Measurements from ENCODE around the gene DDAH1. TPM values are rescaled to one million over a fixed set of nuclear protein-coding genes. Genes with fewer than 3 reads are reported as not detected.
A peak's percentile ranks its signal among the peaks of the same experiment; 100 is the strongest.

DDAH1 gene
- total RNA-seq, 4 donors from 2014 or later: 8.4 to 72.8 (median 27.3) TPM

GRCh38 chr1:85411567-85412305, 53.2 kb downstream of the DDAH1 start:
- WGBS, 2 donors (ENCODE audit: low coverage in 1 of 2): 89 to 91% methylated on average over 3 to 5 of the region's 5 CpGs
- ATAC-seq: no peak
- peaks cover 0 to 14% (median 5%) of the 10 kb centered on the region in 3 donors for H3K4me1 ChIP-seq
- no peaks in the 10 kb centered on the region for H3K27me3 ChIP-seq
- H3K4me3 ChIP-seq: no peak overlapping the region
- H3K27ac ChIP-seq: no peak overlapping the region
- no peaks in the 10 kb centered on the region for H3K9me3 ChIP-seq
- no peaks in the 10 kb centered on the region for H3K36me3 ChIP-seq
- TF ChIP-seq EP300 (IDR thresholded peaks at IDR 0.05) (no peak), CTCF (IDR thresholded peaks at IDR 0.05) (no peak), POLR2A (IDR thresholded peaks at IDR 0.05) (no peak), POLR2AphosphoS5 (IDR thresholded peaks at IDR 0.05) (no peak)

GRCh38 chr1:85409516-85409915, 55.4 kb downstream of the DDAH1 start:
- WGBS, 2 donors (ENCODE audit: low coverage in 1 of 2): 97 to 98% methylated on average over 3 of the region's 3 CpGs
- TF ChIP-seq POLR2AphosphoS5 (IDR thresholded peaks at IDR 0.05): no peak
- TF ChIP-seq POLR2A (IDR thresholded peaks at IDR 0.05): no peak
- no peak for TF ChIP-seq CTCF (IDR thresholded peaks at IDR 0.05)
- TF ChIP-seq EP300 (IDR thresholded peaks at IDR 0.05): no peak
- H3K9me3 ChIP-seq: no peaks in the 10 kb centered on the region
- H3K27me3 ChIP-seq: no peaks in the 10 kb centered on the region
- no peak overlapping the region for H3K4me3 ChIP-seq
- peaks cover 3 to 26% (median 5%) of the 10 kb centered on the region in 3 donors for H3K4me1 ChIP-seq
- no peaks in the 10 kb centered on the region for H3K36me3 ChIP-seq
- no peak for ATAC-seq
- no peak overlapping the region for H3K27ac ChIP-seq

- H3K9me3 ChIP-seq: no peaks in the 10 kb centered on the region
- WGBS, 2 donors (ENCODE audit: low coverage in 1 of 2): 23 to 55% methylated on average over 4 to 5 of the region's 5 CpGs
- TF ChIP-seq POLR2A (IDR thresholded peaks at IDR 0.05) (no peak), CTCF (IDR thresholded peaks at IDR 0.05) (no peak), EP300 (IDR thresholded peaks at IDR 0.05) (no peak), POLR2AphosphoS5 (IDR thresholded peaks at IDR 0.05) (no peak)
- H3K36me3 ChIP-seq: no peaks in the 10 kb centered on the region
- ATAC-seq: no peak
- no peak overlapping the region for H3K4me3 ChIP-seq
- H3K4me1 ChIP-seq: peaks cover 3 to 26% (median 5%) of the 10 kb centered on the region in 3 donors
- peak overlapping the region; percentile 23 to 58 (median 28) for H3K27ac ChIP-seq
- H3K27me3 ChIP-seq: no peaks in the 10 kb centered on the region
These were observed 57.1 kb downstream of the DDAH1 start for GRCh38 chr1:85407746-85408377.

GRCh38 chr1:85406887-85407533, 57.9 kb downstream of the DDAH1 start:
- Histone ChIP-seq H3K27me3 (no peaks in the 10 kb centered on the region), H3K27ac (peak overlapping the region; percentile 24 to 58 (median 44)), H3K4me1 (peaks cover 3 to 26% (median 5%) of the 10 kb centered on the region in 3 donors), H3K9me3 (no peaks in the 10 kb centered on the region), H3K36me3 (no peaks in the 10 kb centered on the region), H3K4me3 (no peak overlapping the region)
- 0 to 17% methylated on average over 3 of the region's 3 CpGs for WGBS, 2 donors (ENCODE audit: low coverage in 1 of 2)
- TF ChIP-seq POLR2AphosphoS5 (IDR thresholded peaks at IDR 0.05): peak; percentile 84
- no peak for TF ChIP-seq POLR2A (IDR thresholded peaks at IDR 0.05)
- peak; percentile 78 for ATAC-seq

- H3K4me1 ChIP-seq: peaks cover 3 to 26% (median 5%) of the 10 kb centered on the region in 3 donors
- 78 to 81% methylated on average over 1 of the region's 1 CpG for WGBS, 2 donors (ENCODE audit: low coverage in 1 of 2)
- TF ChIP-seq CTCF (IDR thresholded peaks at IDR 0.05): no peak
- no peak for TF ChIP-seq EP300 (IDR thresholded peaks at IDR 0.05)
- no peak for TF ChIP-seq POLR2A (IDR thresholded peaks at IDR 0.05)
- TF ChIP-seq POLR2AphosphoS5 (IDR thresholded peaks at IDR 0.05): no peak
These were observed 58.9 kb downstream of the DDAH1 start for GRCh38 chr1:85406081-85406480.

More at GRCh38 chr1:85406081-85406480, 58.9 kb downstream of the DDAH1 start:
- H3K9me3 ChIP-seq: no peaks in the 10 kb centered on the region
- no peak overlapping the region for H3K4me3 ChIP-seq
- H3K36me3 ChIP-seq: no peaks in the 10 kb centered on the region
- H3K27ac ChIP-seq: peak overlapping the region in 1 of 4 donors; percentile 58
- H3K27me3 ChIP-seq: no peaks in the 10 kb centered on the region
- ATAC-seq: no peak

Data from gastroesophageal sphincter (tissue), 4 donors.